NB4 (cell line): ENCODE results near the gene CYP2C18.

Source experiments
- CTCF ChIP-seq: IDR thresholded peaks from one replicate; pipeline ENCODE4 v1.5.1; 2012; ENCODE audit warnings: low read depth, low read length
- MYC ChIP-seq: IDR thresholded peaks from 2 replicates; pipeline ENCODE4 v1.6.1; 2011; ENCODE audit warnings: low read depth, low read length
- POLR2A ChIP-seq: IDR thresholded peaks from 2 replicates; pipeline ENCODE4 v1.6.1; 2011; ENCODE audit warnings: mild to moderate bottlenecking; ENCODE audit not compliant: insufficient read length; ENCODE audit errors: extremely low read depth

- TF ChIP-seq CTCF = no peak
- no peak for TF ChIP-seq POLR2A
- no peak for TF ChIP-seq MYC
Measured at GRCh38 chr10:94780844-94781243, 97.3 kb downstream of the CYP2C18 start.
